ENCODE measurements around the gene ADAM33. TPM values are rescaled to one million over a fixed set of nuclear protein-coding genes. Genes with fewer than 3 reads are reported as not detected.

The ADAM33 gene
- 10.1 and 10.4 TPM in 2 replicates for polyA plus RNA-seq (2013)

- H4K91ac ChIP-seq (ENCODE audit: low read depth, low read length): peak within 1 kb of the TSS; percentile 65
- no CpG with 5 or more reads among the region's 65 CpGs for WGBS (ENCODE audit: extremely low coverage, insufficient coverage, insufficient read length)
- no peaks in the 10 kb centered on the region for H3K9me3 ChIP-seq (ENCODE audit: insufficient read depth, low read depth, low read length)
- peak within 1 kb of the TSS; percentile 16 for H2AK5ac ChIP-seq (ENCODE audit: low read length)
- H3K79me1 ChIP-seq (ENCODE audit: low read length): peaks cover 8% of the 10 kb centered on the region
- H2BK120ac ChIP-seq (ENCODE audit: insufficient read depth, low read length, poor library complexity): peak within 1 kb of the TSS; percentile 30
- peaks cover 29 to 32% of the 10 kb centered on the region in 2 experiments for H3K4me1 ChIP-seq (ENCODE audit: control insufficient read depth in 1 of 2, insufficient read depth in 2 of 2, low read length in 2 of 2)
- H3K27ac ChIP-seq (ENCODE audit: low read depth, low read length): no peak within 1 kb of the TSS
- H3K4me3 ChIP-seq (ENCODE audit: low read depth, low read length): peak within 1 kb of the TSS; percentile 85
- H3K9ac ChIP-seq (ENCODE audit: low read length): peak within 1 kb of the TSS; percentile 20
- peak within 1 kb of the TSS; percentile 89 for H2AFZ ChIP-seq (ENCODE audit: insufficient read depth, low read length, poor library complexity)
- no peaks in the 10 kb centered on the region for H3K36me3 ChIP-seq (ENCODE audit: control insufficient read depth in 1 of 2, insufficient read depth in 2 of 2, low read length in 2 of 2)
- H3K23ac ChIP-seq (ENCODE audit: low read length): no peak within 1 kb of the TSS
- H2BK12ac ChIP-seq (ENCODE audit: low read length): peak within 1 kb of the TSS; percentile 77
- no peak for DNase-seq
- peak within 1 kb of the TSS; percentile 20 for H3K4ac ChIP-seq (ENCODE audit: low read depth, low read length)
- H4K8ac ChIP-seq (ENCODE audit: low read depth, low read length): peak within 1 kb of the TSS; percentile 62
- no peak within 1 kb of the TSS for H2BK5ac ChIP-seq (ENCODE audit: low read depth, low read length, poor library complexity)
- H3K14ac ChIP-seq (ENCODE audit: low read length): peak within 1 kb of the TSS; percentile 67
- H3K79me2 ChIP-seq (ENCODE audit: control insufficient read depth, insufficient read depth, low read length, poor library complexity): peaks cover 1% of the 10 kb centered on the region
- H3K4me2 ChIP-seq (ENCODE audit: low read length): peak within 1 kb of the TSS; percentile 79
- peak within 1 kb of the TSS; percentile 38 for H3K18ac ChIP-seq (ENCODE audit: low read length)
- peaks cover 2% of the 10 kb centered on the region for H3K27me3 ChIP-seq (ENCODE audit: insufficient read depth, low read length)
- no peak within 1 kb of the TSS for H4K12ac ChIP-seq (ENCODE audit: low read depth, low read length)
Observed at GRCh38 chr20:3681931-3682781, at the start of gene ADAM33. Gene ADAM33 (minus strand): TSS chr20:3682010. CDS start chr20:3682004, 6 bp downstream.

- no CpG with 5 or more reads among the region's 12 CpGs for WGBS (ENCODE audit: extremely low coverage, insufficient coverage, insufficient read length)
- no peaks in the 10 kb centered on the region for H3K79me2 ChIP-seq (ENCODE audit: control insufficient read depth, insufficient read depth, low read length, poor library complexity)
- H3K18ac ChIP-seq (ENCODE audit: low read length): no peak overlapping the region
- peaks cover 2 to 3% of the 10 kb centered on the region in 2 experiments for H3K4me1 ChIP-seq (ENCODE audit: control insufficient read depth in 1 of 2, insufficient read depth in 2 of 2, low read length in 2 of 2)
- H3K79me1 ChIP-seq (ENCODE audit: low read length): no peaks in the 10 kb centered on the region
- H3K9me3 ChIP-seq (ENCODE audit: insufficient read depth, low read depth, low read length): peaks cover 3% of the 10 kb centered on the region
- H3K23ac ChIP-seq (ENCODE audit: low read length): no peak overlapping the region
- no peak for DNase-seq
- H3K9ac ChIP-seq (ENCODE audit: low read length): no peak overlapping the region
- peaks cover 10% of the 10 kb centered on the region for H3K27me3 ChIP-seq (ENCODE audit: insufficient read depth, low read length)
- no peak overlapping the region for H3K4ac ChIP-seq (ENCODE audit: low read depth, low read length)
- H4K8ac ChIP-seq (ENCODE audit: low read depth, low read length): no peak overlapping the region
- no peak overlapping the region for H2BK120ac ChIP-seq (ENCODE audit: insufficient read depth, low read length, poor library complexity)
- H2AK5ac ChIP-seq (ENCODE audit: low read length): no peak overlapping the region
- H3K36me3 ChIP-seq (ENCODE audit: control insufficient read depth in 1 of 2, insufficient read depth in 2 of 2, low read length in 2 of 2): no peaks in the 10 kb centered on the region
- no peak overlapping the region for H2BK5ac ChIP-seq (ENCODE audit: low read depth, low read length, poor library complexity)
- H4K12ac ChIP-seq (ENCODE audit: low read depth, low read length): no peak overlapping the region
- H2BK12ac ChIP-seq (ENCODE audit: low read length): no peak overlapping the region
- H3K4me2 ChIP-seq (ENCODE audit: low read length): no peak overlapping the region
- no peak overlapping the region for H2AFZ ChIP-seq (ENCODE audit: insufficient read depth, low read length, poor library complexity)
- no peak overlapping the region for H3K4me3 ChIP-seq (ENCODE audit: low read depth, low read length)
- no peak overlapping the region for H4K91ac ChIP-seq (ENCODE audit: low read depth, low read length)
- no peak overlapping the region for H3K14ac ChIP-seq (ENCODE audit: low read length)
- no peak overlapping the region for H3K27ac ChIP-seq (ENCODE audit: low read depth, low read length)
Observed at GRCh38 chr20:3730803-3731672, 49.2 kb upstream of the ADAM33 start.

- Histone ChIP-seq H2BK12ac (ENCODE audit: low read length) (no peak overlapping the region), H3K14ac (ENCODE audit: low read length) (no peak overlapping the region), H4K8ac (ENCODE audit: low read depth, low read length) (no peak overlapping the region), H4K12ac (ENCODE audit: low read depth, low read length) (no peak overlapping the region), H3K18ac (ENCODE audit: low read length) (no peak overlapping the region), H3K79me2 (ENCODE audit: control insufficient read depth, insufficient read depth, low read length, poor library complexity) (no peaks in the 10 kb centered on the region), H3K23ac (ENCODE audit: low read length) (no peak overlapping the region), H3K4me1 (ENCODE audit: control insufficient read depth in 1 of 2, insufficient read depth in 2 of 2, low read length in 2 of 2) (peaks cover 2 to 3% of the 10 kb centered on the region in 2 experiments), H2BK120ac (ENCODE audit: insufficient read depth, low read length, poor library complexity) (no peak overlapping the region), H3K4me2 (ENCODE audit: low read length) (no peak overlapping the region), H3K4me3 (ENCODE audit: low read depth, low read length) (no peak overlapping the region), H4K91ac (ENCODE audit: low read depth, low read length) (no peak overlapping the region), H3K79me1 (ENCODE audit: low read length) (no peaks in the 10 kb centered on the region), H2AFZ (ENCODE audit: insufficient read depth, low read length, poor library complexity) (no peak overlapping the region), H3K9me3 (ENCODE audit: insufficient read depth, low read depth, low read length) (peaks cover 3% of the 10 kb centered on the region), H3K9ac (ENCODE audit: low read length) (no peak overlapping the region), H3K36me3 (ENCODE audit: control insufficient read depth in 1 of 2, insufficient read depth in 2 of 2, low read length in 2 of 2) (no peaks in the 10 kb centered on the region), H3K27me3 (ENCODE audit: insufficient read depth, low read length) (peaks cover 10% of the 10 kb centered on the region), H3K27ac (ENCODE audit: low read depth, low read length) (no peak overlapping the region), H3K4ac (ENCODE audit: low read depth, low read length) (no peak overlapping the region), H2BK5ac (ENCODE audit: low read depth, low read length, poor library complexity) (no peak overlapping the region), H2AK5ac (ENCODE audit: low read length) (no peak overlapping the region)
- DNase-seq: no peak
- WGBS (ENCODE audit: extremely low coverage, insufficient coverage, insufficient read length): no CpG with 5 or more reads among the region's 8 CpGs
Observed at GRCh38 chr20:3729811-3730540, 48.2 kb upstream of the ADAM33 start.

GRCh38 chr20:3729378-3729777 lies 47.6 kb upstream of the ADAM33 start:
- Histone ChIP-seq H3K27ac (ENCODE audit: low read depth, low read length) (no peak overlapping the region), H2AFZ (ENCODE audit: insufficient read depth, low read length, poor library complexity) (peak overlapping the region; percentile 40), H3K14ac (ENCODE audit: low read length) (no peak overlapping the region), H3K23ac (ENCODE audit: low read length) (no peak overlapping the region), H3K4me2 (ENCODE audit: low read length) (no peak overlapping the region), H4K8ac (ENCODE audit: low read depth, low read length) (no peak overlapping the region), H4K91ac (ENCODE audit: low read depth, low read length) (no peak overlapping the region), H3K79me2 (ENCODE audit: control insufficient read depth, insufficient read depth, low read length, poor library complexity) (no peaks in the 10 kb centered on the region), H2BK12ac (ENCODE audit: low read length) (no peak overlapping the region), H3K18ac (ENCODE audit: low read length) (no peak overlapping the region), H2AK5ac (ENCODE audit: low read length) (no peak overlapping the region), H3K4me3 (ENCODE audit: low read depth, low read length) (no peak overlapping the region), H3K36me3 (ENCODE audit: control insufficient read depth in 1 of 2, insufficient read depth in 2 of 2, low read length in 2 of 2) (no peaks in the 10 kb centered on the region), H2BK5ac (ENCODE audit: low read depth, low read length, poor library complexity) (no peak overlapping the region), H3K4me1 (ENCODE audit: control insufficient read depth in 1 of 2, insufficient read depth in 2 of 2, low read length in 2 of 2) (peaks cover 2 to 3% of the 10 kb centered on the region in 2 experiments), H3K79me1 (ENCODE audit: low read length) (no peaks in the 10 kb centered on the region), H3K4ac (ENCODE audit: low read depth, low read length) (no peak overlapping the region), H3K9me3 (ENCODE audit: insufficient read depth, low read depth, low read length) (peaks cover 3% of the 10 kb centered on the region), H4K12ac (ENCODE audit: low read depth, low read length) (no peak overlapping the region), H3K9ac (ENCODE audit: low read length) (no peak overlapping the region), H3K27me3 (ENCODE audit: insufficient read depth, low read length) (peaks cover 10% of the 10 kb centered on the region), H2BK120ac (ENCODE audit: insufficient read depth, low read length, poor library complexity) (no peak overlapping the region)
- DNase-seq: no peak
- WGBS (ENCODE audit: extremely low coverage, insufficient coverage, insufficient read length): no CpG with 5 or more reads among the region's 6 CpGs

All from trophoblast cell (in vitro differentiated cells and primary cell).